K562 (cell line): ENCODE measurements around the gene VWA1. TPM values are rescaled to one million over a fixed set of nuclear protein-coding genes. Genes with fewer than 3 reads are reported as not detected.
"Not testable (repeated sequence)": the region's sequence is repeated elsewhere in the genome, so short reads cannot be mapped to it uniquely, and the experiment has no call there.

Experiments
- ATAC-seq: fragments of 200-7000 bp; cut with Tn5 transposase; 3 replicates; pipeline ENCODE4 v1.9.1; 2020; ENCODE audit warnings: moderate library complexity
- BruUV-seq: library from RNA; stranded (reverse); fragments of 400-500 nt; replicated peaks from 2 replicates; lab custom pipeline; 2021; lab: Mats Ljungman, UMichigan
- CTCF ChIA-PET: fragments of 300-600 bp; formaldehyde crosslinking; extraction: SDS; loops from one replicate; lab custom pipeline; 2021; ENCODE audit warnings: low intra/inter-chr PET ratio; lab: Yijun Ruan, JAX
- POLR2A ChIA-PET: fragments of 300-600, 350-650 bp; sonication (Branson Sonifier 250); formaldehyde crosslinking; extraction: SDS; loops from one replicate; lab custom pipeline; 2021; ENCODE audit warnings: antibody characterized with exemption, inconsistent platforms; lab: Yijun Ruan, JAX
- DNase-seq, 4 experiments: peaks; one replicate each; pipeline versions ENCODE4 v3.0.0 to v3.0.0-alpha.2; 2011 to 2018; ENCODE audit warnings: low spot score in 3 of 4, mixed read lengths in 3 of 4; ENCODE audit errors: extremely low read depth in 1 of 4
- FAIRE-seq: peaks from 2 replicates; lab custom pipeline; 2011; peaks lifted over from hg19 to GRCh38; lab: Jason Lieb, UNC
- H2AFZ ChIP-seq: 2 replicates; pipeline ENCODE4 v1.6.0; 2011; ENCODE audit warnings: low read depth, low read length, control low read depth, inconsistent platforms
- H3K27ac ChIP-seq: fragments of 200-600 bp; 3 replicates; pipeline ENCODE4 v1.8.0; 2011; ENCODE audit warnings: low read depth, mild to moderate bottlenecking, control low read depth, inconsistent platforms, low read length, moderate library complexity, mixed read lengths; ENCODE audit errors: extremely low read depth
- H3K27me3 ChIP-seq, 2 experiments: fragments of 300-600 bp in 1 of 2; 2 replicates in 1 of 2; 3 replicates in 1 of 2; pipeline versions ENCODE4 v1.6.0 to v1.8.0; 2011; ENCODE audit warnings: inconsistent platforms in 2 of 2, low read length in 2 of 2, mild to moderate bottlenecking in 1 of 2, mixed read lengths in 1 of 2, moderate library complexity in 1 of 2; ENCODE audit not compliant: control insufficient read depth in 2 of 2, insufficient read depth in 2 of 2
- H3K36me3 ChIP-seq: fragments of 300-600 bp; 3 replicates; pipeline ENCODE4 v1.8.0; 2011; ENCODE audit warnings: mild to moderate bottlenecking, low read length, inconsistent platforms; ENCODE audit not compliant: control insufficient read depth, insufficient read depth
- H3K4me1 ChIP-seq, 2 experiments: fragments of 200-600 bp in 1 of 2; replicated peaks in 1 of 2; 2 replicates in 1 of 2; 3 replicates in 1 of 2; pipeline versions ENCODE4 v1.5.1 to v1.8.0; 2011; ENCODE audit warnings: inconsistent platforms in 2 of 2, low read length in 2 of 2, mild to moderate bottlenecking in 1 of 2, mixed read lengths in 1 of 2, moderate library complexity in 1 of 2; ENCODE audit not compliant: control insufficient read depth in 2 of 2, insufficient read depth in 2 of 2
- H3K4me2 ChIP-seq: 2 replicates; pipeline ENCODE4 v1.6.1; 2011; ENCODE audit warnings: low read length, control low read depth, inconsistent platforms, mixed read lengths; ENCODE audit not compliant: insufficient read depth
- H3K4me3 ChIP-seq: fragments of 200-600 bp; sonication (generic), shearing (Covaris generic); 2 replicates; pipeline ENCODE4 v1.5.1; 2016; ENCODE audit warnings: control low read depth, inconsistent platforms
- H3K79me2 ChIP-seq: fragments of 200-600 bp; 3 replicates; pipeline ENCODE4 v1.8.0; 2011; ENCODE audit warnings: low read length, inconsistent platforms; ENCODE audit not compliant: control insufficient read depth, insufficient read depth
- H3K9ac ChIP-seq, 2 experiments: 2 replicates each; pipeline versions ENCODE4 v1.6.0 to v1.6.1; 2011; ENCODE audit warnings: low read depth in 2 of 2, low read length in 2 of 2, control low read depth in 1 of 2, inconsistent platforms in 1 of 2, mild to moderate bottlenecking in 1 of 2, mixed read lengths in 1 of 2; ENCODE audit not compliant: insufficient read depth in 1 of 2
- H3K9me1 ChIP-seq: one replicate; pipeline ENCODE4 v1.6.0; 2011; ENCODE audit warnings: inconsistent platforms, mild to moderate bottlenecking, low read length, moderate library complexity; ENCODE audit not compliant: control insufficient read depth, insufficient read depth
- H3K9me3 ChIP-seq: replicated peaks from 2 replicates; pipeline ENCODE4 v1.5.1; 2011; ENCODE audit warnings: low read depth, low read length, inconsistent platforms; ENCODE audit not compliant: control insufficient read depth, insufficient read depth
- H4K20me1 ChIP-seq: replicated peaks from 2 replicates; pipeline ENCODE4 v1.6.1; 2011; ENCODE audit warnings: low read length, inconsistent platforms, mixed read lengths; ENCODE audit not compliant: control insufficient read depth, insufficient read depth
- POLR2G ChIP-seq: fragments of 200-400 bp; formaldehyde crosslinking; IDR thresholded peaks from 2 replicates; pipeline ENCODE4 v1.6.1; 2017; ENCODE audit warnings: low read depth, mild to moderate bottlenecking, antibody characterized with exemption, low read length, moderate library complexity
- ZBTB9 ChIP-seq: fragments of 450-650 bp; formaldehyde crosslinking; IDR thresholded peaks from 2 replicates; pipeline ENCODE4 v1.4.0; 2020; ENCODE audit warnings: mild to moderate bottlenecking, moderate library complexity
- WGBS: fragments of 100-300 bp; shearing (Covaris generic); methylation state at CpG from one replicate; pipeline ENCODE4 v1.1.6; 2016; ENCODE audit warnings: low coverage, mixed read lengths; ENCODE audit not compliant: insufficient coverage; ENCODE audit errors: missing lambda C conversion rate; 5-methylcytosine and 5-hydroxymethylcytosine counted together
- in situ Hi-C: fragments of 300-500 bp; cut with MboI; formaldehyde crosslinking; loops from 4 replicates; pipeline ENCODE4 v1.15.0; 2018; ENCODE audit warnings: inconsistent platforms, mixed read lengths
- intact Hi-C: fragments of 100-400 bp; cut with micrococcal nuclease; formaldehyde crosslinking; loops from 2 replicates; pipeline ENCODE4 v1.14.2; 2022
- polyA plus RNA-seq, 8 experiments: library from polyadenylated mRNA; depleted of rRNA in 4 of 8; stranded (reverse) in 5 of 8; unstranded in 3 of 8; fragments of >200 nt; fragmentation: Nextera tagmentation in 2 of 8; fragmentation: Illumina TruSeq in 1 of 8; extraction: Ambion mirVana in 2 of 8; extraction: Trizol in 1 of 8; gene quantifications; 2 replicates each; pipeline versions ENCODE4 v1.2.1 to v1.2.3, GENCODE V29; 2011 to 2014; ENCODE audit warnings: inconsistent platforms in 1 of 8, missing spikeins in 1 of 8
- total RNA-seq, 7 experiments: library from RNA; depleted of rRNA in 6 of 7; stranded (reverse); fragments of >200 nt in 6 of 7; fragmentation: Illumina TruSeq in 2 of 7; extraction: Trizol in 2 of 7; gene quantifications; 2 replicates each; pipeline versions ENCODE4 v1.2.1 to v1.2.3, GENCODE V29; 2011 to 2021; ENCODE audit warnings: low replicate concordance in 1 of 7

Gene VWA1
- total and polyA plus RNA-seq, 9 of the 15 experiments (the other 6 are each of a cell fraction or from before 2014, with no cell fraction given) = 0.01 to 6.4 (median 0.85) TPM

GRCh38 chr1:1480488-1480867, 45.0 kb downstream of the VWA1 start:
- Histone ChIP-seq H3K36me3 (peaks cover 74% of the 10 kb centered on the region), H3K79me2 (peaks cover 21% of the 10 kb centered on the region), H3K4me1 (peaks cover 0 to 12% of the 10 kb centered on the region in 2 experiments; a peak in 1 of 5 replicates)
- in situ Hi-C loops, H3K27me3 ChIP-seq, H3K4me2 ChIP-seq, H3K9ac ChIP-seq, H4K20me1 ChIP-seq, POLR2A ChIA-PET, H3K4me3 ChIP-seq, H3K9me3 ChIP-seq, H3K9me1 ChIP-seq, intact Hi-C loops, H3K27ac ChIP-seq, DNase-seq, ATAC-seq, FAIRE-seq, CTCF ChIA-PET, BruUV-seq, H2AFZ ChIP-seq: not testable (repeated sequence)
- WGBS = 94% methylated on average over 15 of the region's 16 CpGs

GRCh38 chr1:1481811-1482210, 46.3 kb downstream of the VWA1 start:
- H3K27me3 ChIP-seq, H3K27ac ChIP-seq, ATAC-seq, DNase-seq, CTCF ChIA-PET, H3K9me3 ChIP-seq, in situ Hi-C loops, H3K4me3 ChIP-seq, H3K9ac ChIP-seq, H4K20me1 ChIP-seq, FAIRE-seq, intact Hi-C loops, H3K4me2 ChIP-seq, H3K9me1 ChIP-seq, H2AFZ ChIP-seq, BruUV-seq: not testable (repeated sequence)
- Histone ChIP-seq H3K79me2 (peaks cover 15% of the 10 kb centered on the region), H3K36me3 (peaks cover 75% of the 10 kb centered on the region), H3K4me1 (peaks cover 0 to 11% of the 10 kb centered on the region in 2 experiments; a peak in 1 of 5 replicates)
- TF ChIP-seq ZBTB9 (CRISPR knock-in tag) = peak; percentile 63; the same call in 1 of the 2 replicates
- peak; percentile 15; the same call in 1 of the 2 replicates for TF ChIP-seq POLR2G
- POLR2A ChIA-PET = interaction anchor here (0.7 kb wide), 1 partner anchor 135 kb away, joined by 3 read pairs; no protein-coding TSS in a partner anchor
- WGBS = 100% methylated on average over 17 of the region's 30 CpGs
